GM21423 (cell line): ENCODE results near the gene KCNG4.

Experiments
- ATAC-seq: cut with Tn5 transposase; IDR thresholded peaks from one replicate; pipeline ENCODE4 v1.9.1; 2021; ENCODE audit warnings: mild to moderate bottlenecking, moderate library complexity; ENCODE audit not compliant: unreplicated experiment

Gene KCNG4, protein sequence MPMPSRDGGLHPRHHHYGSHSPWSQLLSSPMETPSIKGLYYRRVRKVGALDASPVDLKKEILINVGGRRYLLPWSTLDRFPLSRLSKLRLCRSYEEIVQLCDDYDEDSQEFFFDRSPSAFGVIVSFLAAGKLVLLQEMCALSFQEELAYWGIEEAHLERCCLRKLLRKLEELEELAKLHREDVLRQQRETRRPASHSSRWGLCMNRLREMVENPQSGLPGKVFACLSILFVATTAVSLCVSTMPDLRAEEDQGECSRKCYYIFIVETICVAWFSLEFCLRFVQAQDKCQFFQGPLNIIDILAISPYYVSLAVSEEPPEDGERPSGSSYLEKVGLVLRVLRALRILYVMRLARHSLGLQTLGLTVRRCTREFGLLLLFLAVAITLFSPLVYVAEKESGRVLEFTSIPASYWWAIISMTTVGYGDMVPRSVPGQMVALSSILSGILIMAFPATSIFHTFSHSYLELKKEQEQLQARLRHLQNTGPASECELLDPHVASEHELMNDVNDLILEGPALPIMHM

DNA sequence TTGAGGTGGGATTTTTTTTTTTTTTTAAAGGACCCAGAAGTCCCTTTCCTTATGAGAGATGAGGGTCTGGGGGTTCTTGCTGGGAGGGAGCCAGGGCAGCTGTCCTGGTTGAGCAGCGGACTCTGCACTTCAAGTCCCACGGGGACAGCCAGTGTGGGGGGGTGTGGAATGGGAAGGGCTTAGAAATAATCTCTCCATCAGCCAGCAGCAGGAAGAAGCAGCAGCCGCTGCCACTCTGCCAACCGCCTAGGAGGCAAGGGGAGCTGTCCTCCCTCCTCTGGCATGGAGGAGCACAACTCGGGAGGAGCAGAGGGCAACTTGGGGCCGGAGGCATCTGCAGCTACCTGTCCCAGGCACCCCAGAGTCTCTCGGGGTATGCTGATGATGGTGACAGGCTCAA, at the start of gene KCNG4:
Gene KCNG4, minus strand, starts transcription at position 104 of the 400 bp plus-strand sequence. CDS start 2,527 bp downstream, outside the sequence.
- ATAC-seq = no peak

DNA sequence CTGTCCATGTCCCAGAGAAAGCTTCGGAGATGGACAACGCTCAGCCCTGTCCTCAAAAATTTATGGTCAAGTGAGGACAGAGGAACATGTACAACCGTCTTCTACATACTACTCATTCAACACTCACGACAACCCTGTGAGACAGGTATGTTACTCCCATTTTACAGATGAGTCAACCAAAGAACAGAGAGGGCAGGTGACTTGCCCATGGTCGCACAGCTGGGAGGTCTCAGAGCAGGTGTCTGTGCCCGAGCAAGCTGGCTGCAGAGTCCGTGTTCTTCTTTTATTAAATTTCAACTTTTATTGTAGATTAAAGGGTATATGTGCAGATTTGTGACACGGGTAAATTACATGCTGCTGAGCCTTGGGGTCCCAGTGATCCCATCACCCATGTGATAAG, 49.1 kb upstream of the KCNG4 start:
- ATAC-seq = no peak

DNA sequence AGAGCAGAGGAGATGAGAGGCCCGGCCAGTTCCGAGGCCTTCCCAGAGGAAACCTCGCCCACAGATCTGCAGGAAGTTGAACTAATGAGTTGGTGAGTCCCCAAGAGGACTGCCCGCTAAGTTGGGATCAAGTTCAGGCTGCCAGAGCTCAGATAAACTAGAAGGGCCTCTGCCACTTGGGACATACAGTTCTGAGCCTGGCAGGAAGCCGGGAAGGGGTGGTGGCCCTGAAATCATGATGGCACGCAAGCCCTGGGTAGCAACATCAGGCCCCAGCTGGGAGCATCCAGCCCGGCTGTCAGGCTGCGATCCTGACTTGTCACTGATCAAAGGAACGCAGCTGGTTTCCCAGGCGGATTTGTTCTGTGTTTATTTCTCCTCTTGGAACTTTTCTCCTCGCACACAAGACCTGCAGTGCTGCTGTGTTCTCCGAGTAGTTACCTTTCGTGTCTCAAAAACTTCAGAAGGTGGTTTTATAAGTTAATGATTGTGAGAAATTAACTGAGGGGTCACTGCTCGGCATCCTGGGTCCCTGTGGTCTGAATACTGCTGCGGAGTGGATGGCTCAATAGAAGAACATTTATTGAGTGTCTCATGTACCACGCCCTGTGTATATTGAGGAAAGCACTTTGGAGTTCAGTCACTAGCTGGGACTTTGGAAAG, 46.9 kb upstream of the KCNG4 start:
- no peak for ATAC-seq

DNA sequence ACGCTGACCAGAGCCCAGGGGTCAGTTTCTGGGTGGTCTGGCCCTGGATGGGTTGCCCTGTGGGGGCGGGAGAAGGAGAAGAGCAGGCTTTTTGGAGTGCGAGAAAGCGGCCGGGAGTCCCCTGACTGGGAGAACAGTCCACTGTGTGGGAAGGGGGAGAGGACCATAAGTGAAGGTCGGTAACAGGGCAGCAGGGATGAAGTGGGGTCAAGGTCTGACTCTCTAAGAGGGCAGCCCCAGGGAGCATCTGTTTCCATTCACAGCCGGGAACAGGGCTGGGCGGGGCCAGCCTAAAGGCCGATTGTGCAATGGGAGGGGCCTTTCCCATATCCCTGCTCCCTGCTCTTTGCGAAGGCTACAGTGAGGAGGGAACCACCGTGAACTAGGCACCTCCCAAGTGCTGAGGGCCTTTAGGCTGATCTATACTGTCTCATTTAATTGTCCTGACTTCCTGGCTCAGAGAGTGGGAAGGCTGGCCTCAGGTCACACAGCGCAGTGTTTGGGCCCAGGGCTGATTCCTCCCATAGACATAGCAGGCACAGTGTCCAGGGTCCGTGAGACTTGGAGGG, 44.4 kb upstream of the KCNG4 start:
- no peak for ATAC-seq

DNA sequence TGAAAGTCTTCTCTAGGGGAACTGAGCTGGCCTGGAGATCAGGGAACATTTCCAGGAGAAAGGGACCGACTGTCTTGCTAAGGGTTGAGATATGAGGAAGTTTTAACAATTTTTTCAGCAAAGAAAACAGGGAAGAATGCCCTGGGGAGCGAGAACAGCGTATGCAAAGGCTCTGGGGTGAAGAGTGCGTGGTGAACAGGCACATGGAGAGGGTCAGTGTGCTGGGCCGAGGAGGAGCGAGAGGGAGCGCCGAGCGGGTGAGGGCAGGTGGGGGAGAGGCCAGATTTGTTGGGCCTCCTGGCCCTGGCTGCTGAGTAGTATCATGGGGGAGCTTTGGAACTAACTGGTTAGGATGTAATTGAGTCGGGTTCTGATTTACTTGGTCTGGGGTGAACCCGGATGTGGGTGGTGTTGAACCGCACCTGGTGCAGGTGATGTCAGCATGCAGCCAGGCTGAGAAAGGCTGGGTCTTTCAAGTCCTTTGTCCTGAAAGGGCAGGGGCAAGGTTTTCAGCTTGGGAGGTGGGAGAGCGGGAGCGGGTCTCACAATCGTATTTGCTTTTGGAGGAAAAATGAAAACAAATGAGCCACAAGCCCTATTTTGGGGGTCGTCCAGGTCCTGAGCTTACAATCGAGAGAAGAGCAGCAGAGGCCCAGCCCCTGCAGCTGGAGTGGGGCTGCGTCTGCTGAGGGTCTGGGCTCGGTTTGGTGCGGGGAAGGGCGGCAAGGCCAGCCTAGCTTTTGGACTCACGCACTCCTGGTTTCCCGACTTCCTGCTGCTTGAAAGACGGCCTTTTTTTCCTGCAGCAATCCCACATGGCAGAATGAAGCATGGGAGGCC, 43.7 kb upstream of the KCNG4 start:
- ATAC-seq = no peak

DNA sequence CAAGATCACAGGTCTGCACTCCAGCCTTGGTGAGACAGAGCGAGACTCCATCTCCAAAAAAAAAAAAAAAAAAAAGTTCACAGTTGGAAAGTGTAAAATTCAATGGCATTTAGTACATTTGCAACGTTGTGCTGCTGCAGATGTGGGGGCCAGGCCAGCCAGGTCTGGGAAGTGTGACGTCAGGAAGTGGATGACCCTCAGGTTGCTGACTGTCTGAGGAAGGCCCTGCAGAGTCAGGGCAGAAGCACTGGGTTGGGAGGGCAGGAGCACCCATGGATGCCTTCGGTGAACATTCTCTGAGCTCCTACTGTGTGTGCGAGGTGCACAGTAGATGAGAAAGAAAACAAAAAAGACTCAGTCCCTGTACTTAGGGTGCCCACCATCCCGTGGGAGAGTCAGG, 42.7 kb upstream of the KCNG4 start:
- no peak for ATAC-seq

DNA sequence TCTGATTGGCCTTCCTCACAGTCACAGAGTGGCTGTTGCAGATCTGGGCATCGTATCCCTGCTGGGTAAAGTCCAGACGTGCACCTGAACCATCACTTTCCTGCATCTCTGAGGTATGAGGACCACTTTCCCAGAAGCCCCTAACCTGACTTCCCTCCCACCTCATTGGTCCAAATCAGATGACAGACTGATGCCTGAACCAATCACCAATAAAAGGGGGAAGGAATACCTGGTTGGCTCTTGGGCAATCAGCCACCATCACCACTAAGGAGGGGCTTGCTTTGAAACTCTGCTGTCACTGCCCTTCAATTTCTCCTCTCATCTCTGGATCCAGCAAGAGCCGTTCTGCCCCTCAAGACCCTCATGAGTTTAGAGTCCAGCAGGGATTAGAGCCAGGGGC, 41.3 kb upstream of the KCNG4 start:
- ATAC-seq = no peak

DNA sequence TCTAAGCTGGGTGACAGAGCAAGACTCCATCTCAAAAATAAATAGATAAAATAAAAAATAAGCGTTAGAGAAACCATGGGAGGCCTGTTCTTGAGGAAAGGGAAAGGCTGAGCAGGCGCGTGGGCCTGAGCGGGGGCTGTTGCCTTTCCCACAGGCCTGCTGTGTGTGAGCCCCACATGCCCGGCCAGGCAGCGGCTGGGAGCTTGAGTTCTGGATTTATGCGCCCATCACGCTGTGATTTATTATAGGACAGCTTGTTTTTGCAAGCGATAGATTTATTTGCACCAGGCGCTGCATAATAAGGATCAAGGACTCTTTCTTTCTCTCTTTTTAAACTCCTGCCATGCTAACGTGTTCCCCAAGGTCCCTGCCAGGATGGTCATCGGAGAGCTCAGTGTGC, 40.1 kb upstream of the KCNG4 start:
- ATAC-seq = no peak

DNA sequence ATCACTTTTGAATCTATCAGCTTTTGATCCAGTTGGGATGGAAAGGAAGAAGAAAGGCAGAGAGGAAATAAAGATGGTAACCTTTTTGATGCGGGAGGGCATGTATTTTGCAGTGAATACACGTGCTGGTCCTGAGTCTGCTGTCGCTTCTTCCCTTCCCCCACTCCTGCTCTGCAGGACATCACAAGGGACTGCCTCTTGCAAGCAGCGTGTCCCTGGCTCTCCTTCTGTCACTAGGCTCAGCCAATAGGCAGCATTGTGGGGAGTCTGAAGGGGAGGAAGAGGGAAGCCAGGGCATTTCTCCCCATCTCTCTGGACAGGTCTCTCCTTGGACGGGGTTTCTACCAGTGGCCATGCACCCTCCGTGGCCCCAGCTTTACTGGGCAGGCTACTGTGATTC, 39.2 kb upstream of the KCNG4 start:
- ATAC-seq = no peak

DNA sequence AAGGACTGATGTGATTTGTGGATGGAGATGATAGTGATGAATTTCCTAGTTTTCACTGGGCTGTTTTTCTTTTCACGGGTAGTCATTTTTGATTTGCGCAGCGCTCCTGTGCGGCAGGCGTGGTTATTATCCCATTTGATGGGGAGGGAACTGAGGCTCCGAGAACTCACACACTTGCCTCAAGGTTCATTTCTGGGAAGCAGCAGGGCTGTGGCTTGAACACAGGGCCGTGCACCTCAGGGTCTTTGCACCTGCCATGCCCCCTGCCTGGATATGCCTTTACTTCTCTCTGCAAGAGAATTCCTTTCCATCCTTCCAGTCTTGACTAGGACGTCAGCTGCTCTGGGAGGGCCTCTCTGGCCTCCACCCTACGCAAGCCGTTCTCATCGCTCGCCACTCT, 38.5 kb upstream of the KCNG4 start:
- no peak for ATAC-seq

DNA sequence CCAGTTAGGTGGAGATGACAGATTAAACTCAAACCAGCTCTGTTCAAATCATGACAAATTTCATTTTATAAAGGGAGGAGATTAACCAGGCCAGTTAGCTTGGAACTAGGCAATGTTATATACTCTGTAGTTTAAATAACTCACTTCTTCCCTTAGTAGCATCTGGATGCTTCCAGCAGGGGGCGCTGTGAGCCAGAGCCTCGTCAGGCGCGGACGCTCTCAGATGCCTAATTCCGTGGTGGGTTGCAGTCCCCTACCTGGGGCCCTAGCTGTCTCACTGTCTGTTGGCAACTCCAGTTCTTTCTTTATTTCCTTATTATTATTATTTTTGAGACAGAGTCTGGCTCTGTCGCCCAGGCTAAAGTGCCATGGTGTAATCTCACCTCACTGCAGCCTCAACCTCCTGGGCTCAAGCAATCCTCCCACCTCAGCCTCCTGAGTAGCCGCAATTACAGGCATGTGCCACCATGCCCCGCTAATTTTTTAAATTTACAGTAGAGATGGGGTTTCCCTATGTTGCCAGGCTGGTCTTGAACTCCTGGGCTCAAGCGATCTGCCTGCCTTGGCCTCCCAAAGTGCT, 37.5 kb upstream of the KCNG4 start:
- ATAC-seq = no peak

DNA sequence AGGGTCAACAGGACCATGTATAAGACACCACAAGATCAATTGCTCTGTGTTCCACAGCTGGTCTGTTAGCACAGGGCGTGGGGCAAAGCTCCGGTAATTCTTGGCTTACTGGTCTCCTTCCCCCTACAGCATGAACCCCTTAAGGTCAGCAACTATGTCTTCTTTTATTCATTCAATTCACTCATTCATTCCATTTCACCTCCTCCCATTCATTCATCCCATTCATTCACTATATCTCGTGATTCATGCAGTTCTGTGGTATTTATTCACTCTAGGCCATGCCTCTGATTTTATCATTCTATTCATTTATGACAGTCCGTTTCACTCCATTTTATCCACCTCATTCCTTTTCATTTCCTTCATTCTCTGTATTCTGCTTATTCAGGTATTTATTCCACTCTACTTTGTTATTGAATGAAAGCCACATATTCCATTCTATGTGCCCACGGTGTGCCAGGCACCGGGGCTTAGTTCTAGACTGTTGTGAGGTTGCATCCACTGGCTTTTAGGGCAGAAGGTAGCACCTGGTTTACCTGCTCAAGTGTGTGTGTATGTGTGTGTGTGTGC, 35.9 kb upstream of the KCNG4 start:
- no peak for ATAC-seq

DNA sequence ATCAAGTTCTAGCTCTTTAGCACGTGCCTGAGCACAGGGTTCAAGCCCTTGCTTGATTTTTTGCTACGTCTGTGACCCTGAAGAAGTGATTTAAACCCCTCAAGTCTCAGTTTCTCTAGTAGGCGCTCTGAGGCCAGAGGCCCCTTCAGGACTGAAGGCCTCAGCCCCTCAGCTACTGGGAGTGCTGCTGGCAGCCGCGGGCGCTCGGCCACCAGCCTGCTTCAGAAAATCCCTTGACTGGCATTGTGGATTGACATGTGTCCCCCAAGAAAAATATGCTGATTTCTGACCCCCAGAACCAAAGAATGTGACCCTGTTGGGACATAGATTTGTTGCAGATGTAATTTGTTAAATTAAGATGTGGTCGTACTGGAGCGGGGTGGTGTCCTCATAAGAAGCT, 34.7 kb upstream of the KCNG4 start:
- no peak for ATAC-seq

DNA sequence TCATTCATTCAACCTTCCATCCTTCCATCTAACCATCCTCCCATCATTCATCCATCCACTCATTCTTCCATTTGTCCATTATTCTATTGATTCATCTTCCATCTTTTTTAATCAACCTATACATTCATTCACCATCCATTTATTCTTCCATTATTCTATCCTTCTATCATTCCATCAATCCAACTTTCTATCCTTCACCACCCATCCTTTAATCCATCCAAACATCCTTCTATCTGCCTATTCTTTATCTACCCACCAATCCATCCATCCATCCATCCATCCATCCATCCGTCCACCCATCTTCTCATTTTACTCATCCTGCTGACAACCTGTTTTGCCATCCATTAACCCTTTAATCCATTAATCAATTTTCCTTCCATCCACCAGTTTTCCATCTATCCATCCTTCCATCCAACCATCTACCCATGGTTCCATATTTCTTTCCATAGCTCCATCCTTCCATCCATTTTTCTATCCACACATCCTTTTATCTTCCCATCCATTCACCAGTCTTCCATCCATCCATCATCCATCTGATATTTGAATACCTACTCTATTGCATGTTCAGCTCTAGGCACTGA, 33.0 kb upstream of the KCNG4 start:
- no peak for ATAC-seq

DNA sequence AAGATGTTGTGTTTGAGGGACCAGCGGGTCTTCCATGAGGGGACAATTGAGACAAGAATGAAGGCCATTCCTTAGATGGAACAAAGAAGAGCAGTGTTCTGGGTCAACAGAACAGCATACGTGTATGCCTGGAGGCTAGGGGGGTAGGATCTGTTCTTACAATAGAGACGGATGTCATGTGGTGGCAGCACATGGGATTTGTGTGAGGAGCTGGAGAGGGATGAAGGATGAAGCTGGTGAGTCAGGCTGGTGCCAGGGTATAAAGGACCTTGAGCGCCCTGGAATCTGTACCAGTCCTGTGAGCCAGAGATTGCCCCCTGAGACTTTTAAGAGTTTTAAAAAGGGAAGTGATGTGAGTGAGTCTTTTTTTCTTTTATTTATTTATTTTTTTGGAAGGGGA, 32.1 kb upstream of the KCNG4 start:
- ATAC-seq = no peak

DNA sequence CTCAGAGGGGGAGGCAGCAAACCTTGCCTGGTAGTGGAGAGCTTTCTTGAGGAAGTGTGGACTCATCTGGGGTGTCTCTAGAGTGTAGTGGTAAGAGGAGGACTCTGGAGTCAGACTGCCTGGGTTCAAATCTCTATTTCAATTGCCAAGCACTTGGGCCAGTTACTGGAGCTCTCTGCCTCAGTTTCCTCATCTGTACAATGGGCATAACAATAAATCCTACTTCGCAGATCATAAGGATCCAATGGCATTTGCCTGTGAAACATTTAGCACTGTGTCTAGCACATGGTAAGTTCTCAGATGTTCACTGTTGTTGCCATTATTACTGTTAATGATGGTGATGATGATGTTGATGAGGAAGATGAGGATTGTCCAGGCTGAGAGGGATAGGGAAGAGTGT, 31.2 kb upstream of the KCNG4 start:
- no peak for ATAC-seq

DNA sequence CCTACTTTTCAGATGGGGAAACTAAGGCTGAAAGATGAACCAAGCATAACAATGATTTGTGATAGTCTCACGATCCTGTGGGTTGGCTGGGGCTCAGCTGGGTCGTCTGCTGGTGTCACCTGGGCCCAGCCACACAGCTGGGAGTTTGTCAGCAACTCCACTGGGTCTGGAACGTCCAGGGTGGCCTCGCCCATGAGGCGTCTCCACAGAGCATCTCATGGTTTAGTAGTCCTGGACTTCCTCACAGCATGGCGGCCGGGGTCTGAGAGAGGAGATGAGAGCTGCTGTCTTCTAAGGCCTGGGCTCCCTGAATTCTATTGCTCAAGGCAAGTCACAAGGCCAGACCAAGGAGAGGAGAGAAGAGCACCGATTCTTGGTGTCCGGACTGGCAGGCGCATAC, 30.7 kb upstream of the KCNG4 start:
- ATAC-seq = no peak

DNA sequence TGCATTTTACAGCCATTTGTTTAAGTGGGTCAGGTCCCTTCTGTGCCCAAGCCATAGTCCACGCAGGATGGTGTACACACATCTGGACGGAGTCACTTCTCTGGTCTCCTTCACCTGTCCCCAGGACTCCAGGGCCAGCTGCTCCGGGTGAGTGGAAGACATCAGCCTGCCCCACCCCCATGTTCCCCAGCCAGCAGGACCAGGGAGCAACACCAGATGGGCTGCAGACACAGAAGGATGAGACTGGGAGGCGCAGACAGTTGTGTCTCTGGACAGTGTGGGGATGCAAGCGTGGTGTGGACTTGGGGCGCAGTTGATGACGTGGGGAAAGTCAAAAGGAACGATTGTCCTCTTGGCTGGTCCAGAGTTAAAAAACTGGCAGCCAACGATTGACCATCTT, 30.3 kb upstream of the KCNG4 start:
- ATAC-seq = no peak

DNA sequence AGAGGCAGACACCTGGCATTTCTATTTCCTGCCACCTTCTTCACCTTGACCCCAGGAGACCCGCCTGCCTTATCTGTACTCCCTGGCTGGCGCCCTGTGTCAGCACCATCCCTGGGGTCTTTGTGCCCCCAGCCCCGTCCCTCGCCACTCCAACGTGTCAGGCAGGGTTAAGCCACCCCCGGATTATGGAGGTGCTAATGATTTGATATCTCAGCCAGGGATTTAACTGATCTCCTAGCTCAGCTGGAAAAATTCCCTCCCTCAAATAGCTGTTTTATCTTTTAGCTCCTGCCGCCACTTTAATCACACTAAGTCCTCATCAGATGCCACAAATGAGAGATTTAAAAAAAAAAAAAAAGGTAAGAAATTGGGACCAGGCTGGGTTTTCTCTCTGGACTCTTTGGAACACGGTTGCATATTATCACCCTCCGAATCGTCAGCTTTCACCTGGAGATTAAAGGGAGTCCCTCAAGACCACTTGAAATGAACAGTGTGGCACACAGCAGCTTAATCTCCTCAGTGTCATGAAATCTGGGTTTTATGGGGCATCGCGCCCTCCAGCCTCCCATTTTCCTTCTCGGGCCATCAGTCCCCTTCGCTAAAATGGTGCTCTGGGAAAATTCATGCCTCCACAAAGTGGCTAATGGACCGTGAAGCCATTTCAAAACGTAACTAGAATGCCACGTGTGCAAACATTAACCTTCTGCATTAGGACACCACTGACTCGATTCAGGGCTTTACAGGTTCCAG, 28.7 kb upstream of the KCNG4 start:
- no peak for ATAC-seq
